ENCODE results near the gene TMEM179B.
A peak's percentile ranks its signal among the peaks of the same experiment; 100 is the strongest.
"Not testable (repeated sequence)": the region's sequence is repeated elsewhere in the genome, so short reads cannot be mapped to it uniquely, and the experiment has no call there.

Gene TMEM179B

GRCh38 chr11:62789576-62789975, 2.4 kb downstream of the TMEM179B start:
- DNase-seq (ENCODE audit: low read depth in 2 of 2) = no peak

GRCh38 chr11:62791501-62792201, 4.4 kb downstream of the TMEM179B start, which contains the start of gene TMEM223:
Gene TMEM223 (minus strand): TSS chr11:62792006. CDS start chr11:62791994, 12 bp downstream.
- peak; percentile 76 to 80 for DNase-seq (ENCODE audit: low read depth in 2 of 2)

GRCh38 chr11:62792202-62792575, 5.0 kb downstream of the TMEM179B start:
- no peak for DNase-seq (ENCODE audit: low read depth in 2 of 2)

- DNase-seq (ENCODE audit: low read depth in 2 of 2) = no peak
Measured at GRCh38 chr11:62794201-62794775, 7.1 kb downstream of the TMEM179B start.

- no peak for DNase-seq (ENCODE audit: low read depth in 2 of 2)
Measured at GRCh38 chr11:62796281-62796680, 9.1 kb downstream of the TMEM179B start.

GRCh38 chr11:62799486-62799885, 12.3 kb downstream of the TMEM179B start:
- no peak for DNase-seq (ENCODE audit: low read depth in 2 of 2)

- DNase-seq (ENCODE audit: low read depth in 2 of 2) = no peak
Measured at GRCh38 chr11:62801071-62801470, 13.9 kb downstream of the TMEM179B start.

- no peak for DNase-seq (ENCODE audit: low read depth in 2 of 2)
Measured at GRCh38 chr11:62804310-62805075, 17.3 kb downstream of the TMEM179B start.

- peak; percentile 84 to 89 for DNase-seq (ENCODE audit: low read depth in 2 of 2)
Measured at GRCh38 chr11:62805076-62805892, 18.1 kb downstream of the TMEM179B start, which contains the start of gene NXF1. Gene NXF1 (minus strand): TSS chr11:62805440. CDS start chr11:62805356, 84 bp downstream.

- no peak for DNase-seq (ENCODE audit: low read depth in 2 of 2)
Measured at GRCh38 chr11:62805961-62806441, 18.8 kb downstream of the TMEM179B start.

GRCh38 chr11:62806611-62807121, 19.5 kb downstream of the TMEM179B start:
- DNase-seq (ENCODE audit: low read depth in 2 of 2) = no peak

- no peak for DNase-seq (ENCODE audit: low read depth in 2 of 2)
Measured at GRCh38 chr11:62810748-62811147, 23.5 kb downstream of the TMEM179B start.

- DNase-seq (ENCODE audit: low read depth in 2 of 2) = no peak
Measured at GRCh38 chr11:62811659-62812058, 24.5 kb downstream of the TMEM179B start.

GRCh38 chr11:62816557-62816956, 29.4 kb downstream of the TMEM179B start:
- no peak for DNase-seq (ENCODE audit: low read depth in 2 of 2)

- DNase-seq (ENCODE audit: low read depth in 2 of 2) = no peak
Measured at GRCh38 chr11:62817129-62817528, 29.9 kb downstream of the TMEM179B start.

GRCh38 chr11:62823677-62824076, 36.5 kb downstream of the TMEM179B start:
- DNase-seq (ENCODE audit: low read depth in 2 of 2) = no peak

- not testable (repeated sequence) for DNase-seq (ENCODE audit: low read depth in 2 of 2)
Measured at GRCh38 chr11:62828130-62828529, 40.9 kb downstream of the TMEM179B start.

- no peak for DNase-seq (ENCODE audit: low read depth in 2 of 2)
Measured at GRCh38 chr11:62830904-62831519, 43.8 kb downstream of the TMEM179B start.

GRCh38 chr11:62831520-62832335, 44.5 kb downstream of the TMEM179B start, which contains the start of gene STX5:
Gene STX5 (minus strand): TSS chr11:62832051. CDS start chr11:62831243, 808 bp downstream.
- DNase-seq (ENCODE audit: low read depth in 2 of 2) = peak; percentile 97 to 98
